ENCODE results near the gene APOD.

Gene APOD

DNA sequence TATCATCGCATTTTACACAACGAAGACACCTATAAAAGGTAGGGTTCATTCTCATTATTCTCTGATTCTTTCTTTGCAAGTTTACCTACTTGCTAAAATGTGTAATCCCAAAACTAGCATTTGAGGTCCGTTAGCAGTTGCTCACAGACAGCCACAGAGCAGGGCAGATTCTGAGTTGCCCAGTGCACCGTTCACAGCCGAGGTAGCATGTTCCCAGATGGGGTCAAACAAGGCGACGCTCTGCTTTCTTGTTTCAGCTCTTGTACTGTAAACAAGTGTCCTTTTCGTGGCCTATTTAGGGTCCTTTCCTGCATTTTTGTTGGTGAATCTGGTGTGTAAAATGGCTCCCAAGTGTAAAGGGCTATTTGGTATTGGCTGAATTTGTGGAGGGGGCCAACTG lies 43.7 kb downstream of the APOD start:
- no peak for TF ChIP-seq EZH2 (IDR thresholded peaks at IDR 0.05)
- no peak for TF ChIP-seq POLR2AphosphoS5 (IDR thresholded peaks at IDR 0.05; ENCODE audit: borderline replicate concordance, low read depth, low read length)
- TF ChIP-seq FOXP2 (optimal IDR thresholded peaks at IDR 0.05; ENCODE audit: control extremely low read depth, extremely low read length, insufficient read depth) = no peak
- no peaks in the 10 kb centered on the region for H3K9me3 ChIP-seq (ENCODE audit: low read depth, low read length)
- no peak overlapping the region for H3K9ac ChIP-seq (ENCODE audit: insufficient read length)
- H3K27ac ChIP-seq = no peak overlapping the region
- H3K4me3 ChIP-seq = no peak overlapping the region
- H3K36me3 ChIP-seq (ENCODE audit: insufficient read depth, low read length) = no peaks in the 10 kb centered on the region; the same call in 1 of the 2 replicates
- no peak for DNase-seq (ENCODE audit: low read depth, low spot score)

GRCh38 chr3:195539479-195539878 lies 44.3 kb downstream of the APOD start:
- Histone ChIP-seq H3K9ac (ENCODE audit: insufficient read length) (no peak overlapping the region), H3K27ac (no peak overlapping the region), H3K36me3 (ENCODE audit: insufficient read depth, low read length) (no peaks in the 10 kb centered on the region; the same call in 1 of the 2 replicates), H3K4me3 (no peak overlapping the region), H3K9me3 (ENCODE audit: low read depth, low read length) (no peaks in the 10 kb centered on the region)
- no peak for TF ChIP-seq EZH2 (IDR thresholded peaks at IDR 0.05)
- no peak for TF ChIP-seq FOXP2 (optimal IDR thresholded peaks at IDR 0.05; ENCODE audit: control extremely low read depth, extremely low read length, insufficient read depth)
- TF ChIP-seq POLR2AphosphoS5 (IDR thresholded peaks at IDR 0.05; ENCODE audit: borderline replicate concordance, low read depth, low read length) = no peak
- no peak for DNase-seq (ENCODE audit: low read depth, low spot score)

DNA sequence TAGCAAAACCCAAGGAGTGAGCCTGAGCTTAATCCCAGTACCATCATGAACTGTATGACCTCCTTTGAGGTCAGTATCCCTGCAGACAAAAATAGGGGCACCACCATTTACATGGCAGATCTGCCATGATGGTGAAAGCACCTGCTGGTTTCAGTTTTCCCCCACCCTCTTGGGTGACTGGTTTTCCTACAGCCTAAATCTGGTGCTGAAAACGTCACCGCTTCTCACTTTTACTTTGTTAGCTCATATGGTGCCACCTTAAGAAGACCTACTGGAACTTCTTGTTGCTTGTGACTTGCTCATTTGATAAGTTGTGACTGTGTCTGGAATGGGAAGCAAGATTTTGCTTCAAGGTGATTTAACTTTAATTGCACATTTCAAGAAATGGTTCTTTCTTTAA lies 45.7 kb downstream of the APOD start:
- no peak overlapping the region for H3K27ac ChIP-seq
- no peaks in the 10 kb centered on the region; the same call in 1 of the 2 replicates for H3K36me3 ChIP-seq (ENCODE audit: insufficient read depth, low read length)
- H3K9ac ChIP-seq (ENCODE audit: insufficient read length) = no peak overlapping the region
- TF ChIP-seq POLR2AphosphoS5 (IDR thresholded peaks at IDR 0.05; ENCODE audit: borderline replicate concordance, low read depth, low read length) = no peak
- no peak for TF ChIP-seq FOXP2 (optimal IDR thresholded peaks at IDR 0.05; ENCODE audit: control extremely low read depth, extremely low read length, insufficient read depth)
- TF ChIP-seq EZH2 (IDR thresholded peaks at IDR 0.05) = no peak
- no peak for DNase-seq (ENCODE audit: low read depth, low spot score)
- no peaks in the 10 kb centered on the region for H3K9me3 ChIP-seq (ENCODE audit: low read depth, low read length)
- H3K4me3 ChIP-seq = no peak overlapping the region

DNA sequence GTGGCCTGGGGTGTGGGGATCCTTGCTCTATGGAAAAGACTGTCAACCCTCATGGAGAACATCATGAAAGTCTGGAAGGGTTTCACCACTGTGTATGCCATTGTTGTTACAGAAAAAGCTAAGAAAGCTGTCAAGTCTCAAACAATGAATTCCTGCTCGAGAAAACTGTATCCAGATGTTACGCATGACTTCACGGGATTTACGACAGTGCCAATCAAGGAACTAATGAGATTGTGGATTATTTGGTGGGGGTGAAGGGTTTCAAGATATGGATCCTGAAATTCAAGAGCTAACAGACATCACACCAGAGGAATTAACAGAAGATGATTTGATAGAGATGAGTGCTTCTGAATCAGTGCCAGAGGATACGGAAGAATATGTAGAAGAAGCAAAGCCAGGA lies 48.4 kb downstream of the APOD start:
- no peaks in the 10 kb centered on the region for H3K9me3 ChIP-seq (ENCODE audit: low read depth, low read length)
- H3K27ac ChIP-seq = no peak overlapping the region
- no peak overlapping the region for H3K4me3 ChIP-seq
- H3K36me3 ChIP-seq (ENCODE audit: insufficient read depth, low read length) = no peaks in the 10 kb centered on the region; the same call in 1 of the 2 replicates
- H3K9ac ChIP-seq (ENCODE audit: insufficient read length) = no peak overlapping the region
- DNase-seq (ENCODE audit: low read depth, low spot score) = no peak
- TF ChIP-seq FOXP2 (optimal IDR thresholded peaks at IDR 0.05; ENCODE audit: control extremely low read depth, extremely low read length, insufficient read depth) (no peak), EZH2 (IDR thresholded peaks at IDR 0.05) (no peak), POLR2AphosphoS5 (IDR thresholded peaks at IDR 0.05; ENCODE audit: borderline replicate concordance, low read depth, low read length) (no peak)

DNA sequence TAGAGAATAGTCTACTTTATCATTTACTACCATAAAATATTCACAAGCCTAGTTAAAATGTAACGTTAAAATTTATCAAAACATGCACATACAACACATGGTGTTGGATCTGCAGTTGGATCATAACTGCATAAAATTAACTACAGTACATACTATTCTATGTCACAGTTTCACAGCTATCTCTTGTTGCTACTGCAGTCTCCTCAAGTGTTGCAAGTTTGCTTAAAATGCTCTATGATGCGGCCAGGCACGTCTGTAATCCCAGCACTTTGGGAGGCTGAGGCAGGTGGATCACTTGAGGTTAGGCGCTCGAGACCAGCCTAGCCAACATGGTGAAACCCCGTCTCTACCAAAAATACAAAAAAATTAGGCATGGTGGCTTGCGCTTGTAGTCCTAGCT lies 50.9 kb downstream of the APOD start:
- TF ChIP-seq FOXP2 (optimal IDR thresholded peaks at IDR 0.05; ENCODE audit: control extremely low read depth, extremely low read length, insufficient read depth) (no peak), EZH2 (IDR thresholded peaks at IDR 0.05) (no peak), POLR2AphosphoS5 (IDR thresholded peaks at IDR 0.05; ENCODE audit: borderline replicate concordance, low read depth, low read length) (no peak)
- Histone ChIP-seq H3K27ac (no peak overlapping the region), H3K9ac (ENCODE audit: insufficient read length) (no peak overlapping the region), H3K9me3 (ENCODE audit: low read depth, low read length) (no peaks in the 10 kb centered on the region), H3K4me3 (no peak overlapping the region), H3K36me3 (ENCODE audit: insufficient read depth, low read length) (peaks cover 2% of the 10 kb centered on the region; the same call in 1 of the 2 replicates)
- no peak for DNase-seq (ENCODE audit: low read depth, low spot score)

DNA sequence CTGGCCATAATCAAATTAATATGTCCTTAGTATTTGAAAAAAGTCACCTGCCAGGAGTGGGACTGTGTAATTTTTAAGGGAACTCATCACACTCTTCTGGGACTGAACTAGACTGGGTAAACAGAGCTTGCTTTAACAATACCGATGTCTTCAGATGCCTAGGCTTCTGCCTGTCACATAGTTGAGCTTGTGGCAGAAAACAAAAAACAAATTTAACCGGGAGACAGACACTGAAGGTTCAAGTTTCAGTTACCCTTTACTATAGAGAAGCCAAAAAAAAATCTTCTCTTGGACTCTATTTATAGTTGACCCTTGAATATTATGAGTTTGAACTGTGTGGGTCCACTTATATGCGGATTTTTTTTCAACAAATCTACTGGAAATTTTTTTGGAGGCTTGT lies 51.4 kb downstream of the APOD start:
- no peak overlapping the region for H3K9ac ChIP-seq (ENCODE audit: insufficient read length)
- no peak for DNase-seq (ENCODE audit: low read depth, low spot score)
- TF ChIP-seq EZH2 (IDR thresholded peaks at IDR 0.05) (no peak), POLR2AphosphoS5 (IDR thresholded peaks at IDR 0.05; ENCODE audit: borderline replicate concordance, low read depth, low read length) (no peak), FOXP2 (optimal IDR thresholded peaks at IDR 0.05; ENCODE audit: control extremely low read depth, extremely low read length, insufficient read depth) (no peak)
- H3K4me3 ChIP-seq = no peak overlapping the region
- H3K9me3 ChIP-seq (ENCODE audit: low read depth, low read length) = no peaks in the 10 kb centered on the region
- peaks cover 2% of the 10 kb centered on the region; the same call in 1 of the 2 replicates for H3K36me3 ChIP-seq (ENCODE audit: insufficient read depth, low read length)
- H3K27ac ChIP-seq = no peak overlapping the region

GRCh38 chr3:195531683-195532082 lies 52.1 kb downstream of the APOD start:
- no peak overlapping the region for H3K9ac ChIP-seq (ENCODE audit: insufficient read length)
- no peak for DNase-seq (ENCODE audit: low read depth, low spot score)
- TF ChIP-seq POLR2AphosphoS5 (IDR thresholded peaks at IDR 0.05; ENCODE audit: borderline replicate concordance, low read depth, low read length) (no peak), EZH2 (IDR thresholded peaks at IDR 0.05) (no peak), FOXP2 (optimal IDR thresholded peaks at IDR 0.05; ENCODE audit: control extremely low read depth, extremely low read length, insufficient read depth) (no peak)
- no peaks in the 10 kb centered on the region for H3K9me3 ChIP-seq (ENCODE audit: low read depth, low read length)
- no peak overlapping the region for H3K4me3 ChIP-seq
- H3K27ac ChIP-seq = no peak overlapping the region
- peaks cover 2% of the 10 kb centered on the region; the same call in 1 of the 2 replicates for H3K36me3 ChIP-seq (ENCODE audit: insufficient read depth, low read length)

- Histone ChIP-seq H3K9me3 (ENCODE audit: low read depth, low read length) (no peaks in the 10 kb centered on the region), H3K36me3 (ENCODE audit: insufficient read depth, low read length) (peaks cover 2% of the 10 kb centered on the region; the same call in 1 of the 2 replicates), H3K9ac (ENCODE audit: insufficient read length) (no peak overlapping the region), H3K4me3 (no peak overlapping the region), H3K27ac (no peak overlapping the region)
- no peak for TF ChIP-seq POLR2AphosphoS5 (IDR thresholded peaks at IDR 0.05; ENCODE audit: borderline replicate concordance, low read depth, low read length)
- TF ChIP-seq EZH2 (IDR thresholded peaks at IDR 0.05) = no peak
- no peak for TF ChIP-seq FOXP2 (optimal IDR thresholded peaks at IDR 0.05; ENCODE audit: control extremely low read depth, extremely low read length, insufficient read depth)
- DNase-seq (ENCODE audit: low read depth, low spot score) = no peak
These were observed 57.2 kb downstream of the APOD start for GRCh38 chr3:195526492-195526891.

Data from SK-N-MC (cell line).